Testis (tissue), 2 donors: Measurements from ENCODE around the gene GPAT2.
"Not testable (repeated sequence)": the region's sequence is repeated elsewhere in the genome, so short reads cannot be mapped to it uniquely, and the experiment has no call there.

Experiments used
- POLR2A ChIP-seq: fragments of 450-650 bp; IDR thresholded peaks from one replicate; pipeline ENCODE4 v1.6.1; 2017; ENCODE audit warnings: antibody characterized with exemption, mild to moderate bottlenecking, moderate library complexity
- TF ChIP-seq, protein P1 (sequence below), 3 experiments: fragments of 450-650 bp in 2 of 3; fragments of 200-600 bp in 1 of 3; sonication (generic) in 1 of 3; IDR thresholded peaks; one replicate each; pipeline ENCODE4 v1.5.1; 2016 to 2019; ENCODE audit warnings: antibody characterized with exemption in 3 of 3, mild to moderate bottlenecking in 2 of 3, moderate library complexity in 1 of 3

DNA sequence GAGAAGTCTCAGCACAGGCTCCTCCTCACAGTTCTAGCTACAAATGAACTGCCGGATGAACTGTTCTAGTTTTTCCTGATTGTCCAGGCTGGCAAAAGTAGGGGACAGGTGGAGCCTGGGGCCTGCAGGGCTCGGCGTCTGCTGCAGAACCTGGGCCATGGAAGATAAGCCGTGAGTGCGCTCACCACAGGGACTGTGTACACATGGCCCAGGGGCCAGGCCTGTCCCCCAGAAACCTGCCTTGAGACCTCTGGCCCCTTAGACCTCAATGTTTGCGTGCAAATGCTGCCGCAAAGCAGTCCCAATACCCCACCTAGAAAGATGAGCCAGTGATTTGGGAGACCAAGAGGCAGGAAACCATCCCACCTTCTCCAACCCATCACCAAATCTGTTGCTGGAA lies 12.6 kb downstream of the GPAT2 start:
- not testable (repeated sequence) for TF ChIP-seq POLR2A
- TF ChIP-seq, protein P1, sequence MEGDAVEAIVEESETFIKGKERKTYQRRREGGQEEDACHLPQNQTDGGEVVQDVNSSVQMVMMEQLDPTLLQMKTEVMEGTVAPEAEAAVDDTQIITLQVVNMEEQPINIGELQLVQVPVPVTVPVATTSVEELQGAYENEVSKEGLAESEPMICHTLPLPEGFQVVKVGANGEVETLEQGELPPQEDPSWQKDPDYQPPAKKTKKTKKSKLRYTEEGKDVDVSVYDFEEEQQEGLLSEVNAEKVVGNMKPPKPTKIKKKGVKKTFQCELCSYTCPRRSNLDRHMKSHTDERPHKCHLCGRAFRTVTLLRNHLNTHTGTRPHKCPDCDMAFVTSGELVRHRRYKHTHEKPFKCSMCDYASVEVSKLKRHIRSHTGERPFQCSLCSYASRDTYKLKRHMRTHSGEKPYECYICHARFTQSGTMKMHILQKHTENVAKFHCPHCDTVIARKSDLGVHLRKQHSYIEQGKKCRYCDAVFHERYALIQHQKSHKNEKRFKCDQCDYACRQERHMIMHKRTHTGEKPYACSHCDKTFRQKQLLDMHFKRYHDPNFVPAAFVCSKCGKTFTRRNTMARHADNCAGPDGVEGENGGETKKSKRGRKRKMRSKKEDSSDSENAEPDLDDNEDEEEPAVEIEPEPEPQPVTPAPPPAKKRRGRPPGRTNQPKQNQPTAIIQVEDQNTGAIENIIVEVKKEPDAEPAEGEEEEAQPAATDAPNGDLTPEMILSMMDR (IDR thresholded peaks at IDR 0.05) = not testable (repeated sequence)
